GM12873 (cell line): ENCODE measurements around the gene FADS6.

Experiments
- TF ChIP-seq, protein P1 (sequence below): IDR thresholded peaks from 2 replicates; pipeline ENCODE4 v1.5.1; 2012; ENCODE audit warnings: low read depth, mild to moderate bottlenecking, moderate library complexity, low read length, control low read depth; ENCODE audit not compliant: insufficient read depth; ENCODE audit errors: missing control alignments

FADS6 gene

DNA sequence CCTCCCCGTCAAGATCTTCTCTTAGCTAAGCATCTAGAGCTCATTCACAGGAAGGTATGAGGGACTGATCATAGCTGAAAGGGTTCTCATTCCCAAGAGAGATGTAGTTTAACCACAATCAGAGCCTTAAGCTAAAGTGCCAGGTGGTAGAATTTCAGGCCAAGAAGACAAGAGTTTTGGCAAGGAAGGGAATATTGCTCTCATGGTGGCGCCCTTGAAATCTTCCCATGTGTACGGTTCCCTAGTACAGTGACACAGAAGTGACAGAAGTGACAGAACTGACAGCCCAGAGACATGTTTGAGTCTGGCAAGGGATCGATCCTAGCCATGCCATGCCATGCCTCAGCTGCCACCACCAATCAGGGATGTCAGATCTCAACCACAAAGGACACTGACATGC lies 36.2 kb downstream of the FADS6 start:
- TF ChIP-seq, protein P1, sequence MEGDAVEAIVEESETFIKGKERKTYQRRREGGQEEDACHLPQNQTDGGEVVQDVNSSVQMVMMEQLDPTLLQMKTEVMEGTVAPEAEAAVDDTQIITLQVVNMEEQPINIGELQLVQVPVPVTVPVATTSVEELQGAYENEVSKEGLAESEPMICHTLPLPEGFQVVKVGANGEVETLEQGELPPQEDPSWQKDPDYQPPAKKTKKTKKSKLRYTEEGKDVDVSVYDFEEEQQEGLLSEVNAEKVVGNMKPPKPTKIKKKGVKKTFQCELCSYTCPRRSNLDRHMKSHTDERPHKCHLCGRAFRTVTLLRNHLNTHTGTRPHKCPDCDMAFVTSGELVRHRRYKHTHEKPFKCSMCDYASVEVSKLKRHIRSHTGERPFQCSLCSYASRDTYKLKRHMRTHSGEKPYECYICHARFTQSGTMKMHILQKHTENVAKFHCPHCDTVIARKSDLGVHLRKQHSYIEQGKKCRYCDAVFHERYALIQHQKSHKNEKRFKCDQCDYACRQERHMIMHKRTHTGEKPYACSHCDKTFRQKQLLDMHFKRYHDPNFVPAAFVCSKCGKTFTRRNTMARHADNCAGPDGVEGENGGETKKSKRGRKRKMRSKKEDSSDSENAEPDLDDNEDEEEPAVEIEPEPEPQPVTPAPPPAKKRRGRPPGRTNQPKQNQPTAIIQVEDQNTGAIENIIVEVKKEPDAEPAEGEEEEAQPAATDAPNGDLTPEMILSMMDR: no peak

DNA sequence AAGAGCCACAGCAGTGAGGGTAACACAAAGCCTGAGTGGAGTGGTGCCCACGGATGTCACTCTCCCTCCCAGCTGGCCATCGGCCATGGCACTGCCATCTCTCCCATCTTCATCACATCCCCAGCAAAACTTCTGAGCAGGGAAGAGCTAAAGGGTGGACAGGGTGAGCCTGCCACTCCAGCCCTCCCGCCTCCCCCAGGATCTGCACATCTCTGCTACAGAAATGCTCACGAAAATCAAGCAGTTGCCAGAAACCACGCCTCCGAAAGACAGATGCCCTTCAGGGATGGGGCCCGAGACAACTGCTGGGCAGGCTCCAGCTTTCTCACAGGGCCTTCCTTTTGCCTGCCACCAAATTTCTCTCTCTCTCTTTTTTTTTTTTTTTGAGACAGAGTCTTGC lies 37.3 kb downstream of the FADS6 start:
- TF ChIP-seq, protein P1: no peak

DNA sequence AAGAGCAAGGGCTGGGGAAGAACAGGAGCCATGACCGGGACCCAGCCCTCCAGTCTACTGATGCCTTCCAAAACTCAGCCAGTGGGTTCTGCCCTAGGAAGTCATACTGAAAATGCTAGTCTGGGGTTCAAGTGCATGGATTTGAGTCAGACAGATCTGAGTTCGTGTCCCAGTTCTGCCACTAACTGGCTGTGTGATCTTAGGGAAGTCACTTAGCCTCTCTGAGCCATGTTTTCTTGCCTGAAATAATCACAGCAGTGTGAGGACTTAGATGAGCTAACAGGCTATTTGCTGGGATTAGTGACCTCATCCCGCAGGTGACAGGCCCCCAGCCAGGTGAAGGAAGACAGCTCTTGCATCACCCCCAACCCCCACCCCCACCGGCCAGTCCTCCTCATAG lies 38.1 kb downstream of the FADS6 start:
- TF ChIP-seq, protein P1: no peak

GRCh38 chr17:74854792-74855191 lies 38.6 kb downstream of the FADS6 start:
- TF ChIP-seq, protein P1: no peak

DNA sequence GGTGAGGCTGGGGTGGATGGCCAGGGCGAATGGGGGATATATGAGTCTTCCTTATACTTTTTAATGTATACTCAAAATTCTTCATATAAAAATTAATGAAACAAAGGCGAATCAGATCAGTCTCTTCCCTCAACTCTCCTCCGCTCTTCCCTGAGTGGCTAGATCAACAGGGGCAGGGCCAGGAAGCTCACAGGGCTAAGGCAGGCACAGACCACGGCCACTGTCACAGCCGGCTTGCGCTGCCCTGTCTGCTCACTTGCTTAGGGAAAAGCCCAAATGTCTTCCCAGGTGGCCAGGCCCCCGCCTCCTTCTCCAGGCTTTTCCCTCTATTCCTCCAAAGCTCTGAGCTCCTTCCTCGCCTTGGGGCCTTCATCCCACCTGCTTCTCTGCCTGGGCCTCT lies 39.8 kb downstream of the FADS6 start:
- TF ChIP-seq, protein P1: no peak

DNA sequence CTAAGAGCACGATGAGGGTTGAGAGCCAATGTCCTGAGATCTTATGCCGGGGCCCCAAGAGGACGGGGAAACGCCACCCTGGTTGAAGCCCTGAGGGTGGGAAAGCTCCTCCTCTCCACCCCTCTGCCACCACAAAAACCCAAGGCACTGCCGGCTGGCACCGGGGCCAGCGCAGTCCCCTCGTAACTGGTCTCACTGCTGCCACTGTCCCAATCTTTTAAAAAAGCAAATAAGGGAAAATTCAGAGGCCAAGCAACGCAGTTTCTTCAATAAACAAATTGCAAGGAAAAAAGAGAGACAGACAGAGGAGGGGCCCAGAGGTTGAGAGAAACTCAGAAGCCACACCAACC lies 40.4 kb downstream of the FADS6 start:
- TF ChIP-seq, protein P1: no peak

- TF ChIP-seq, protein P1: no peak
Observed at GRCh38 chr17:74852237-74853047, 41.0 kb downstream of the FADS6 start.
